ENCODE data around the gene RUNX1. TPM values are rescaled to one million over a fixed set of nuclear protein-coding genes. Genes with fewer than 3 reads are reported as not detected.

Gene RUNX1
- polyA plus RNA-seq, 1 of the 3 experiments (the other 2 are of a cell fraction), result 17.1 TPM

DNA sequence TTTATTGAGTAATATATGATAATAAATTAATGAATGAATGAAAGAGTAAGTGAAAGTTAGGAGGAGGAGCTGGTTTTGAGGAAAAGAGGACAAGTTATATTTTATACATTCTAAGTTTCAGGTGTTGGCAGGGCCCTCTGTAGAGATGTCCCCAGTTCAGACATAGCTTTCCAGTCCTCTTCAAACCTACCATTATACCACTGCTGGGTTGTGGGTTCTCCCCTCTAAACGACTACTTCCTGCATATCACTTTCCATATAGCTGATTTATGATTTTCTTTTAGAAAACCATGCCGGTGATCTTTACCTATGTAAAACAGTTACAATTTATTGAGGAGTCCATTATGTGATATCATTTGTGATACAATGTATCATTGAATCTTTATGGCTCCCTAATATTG, 116.9 kb downstream of the RUNX1 start:
- H3K4me2 ChIP-seq, result no peak overlapping the region
- CTCF ChIA-PET, result interaction anchor here (1.1 kb wide), 1 partner anchor 187 kb away, joined by 3 read pairs; no protein-coding TSS in a partner anchor
- no peaks in the 10 kb centered on the region for H3K27me3 ChIP-seq (ENCODE audit: insufficient read depth)
- no peak for DNase-seq
- no peak overlapping the region for H3K4me3 ChIP-seq (ENCODE audit: low read depth in 2 of 2, low read length in 1 of 2)
- no peak overlapping the region for H3K27ac ChIP-seq (ENCODE audit: low read depth in 2 of 2, low read length in 1 of 2)
- no peaks in the 10 kb centered on the region for H3K9me2 ChIP-seq
- no peak overlapping the region for H3K9ac ChIP-seq
- H4K20me1 ChIP-seq (ENCODE audit: insufficient read depth), result no peaks in the 10 kb centered on the region
- no peaks in the 10 kb centered on the region for H3K36me3 ChIP-seq (replicated peaks in 1 of 2; ENCODE audit: control insufficient read depth in 1 of 2, insufficient read depth in 2 of 2, low read length in 1 of 2)
- no peaks in the 10 kb centered on the region for H3K9me3 ChIP-seq
- POLR2A ChIA-PET, result no interaction called here
- WGBS (ENCODE audit: low lambda C conversion rate), result 84% methylated on average over 2 of the region's 2 CpGs
- H2AFZ ChIP-seq (ENCODE audit: low read depth), result no peak overlapping the region
- peaks cover 5% of the 10 kb centered on the region for H3F3A ChIP-seq (replicated peaks; ENCODE audit: insufficient read depth)
- H3K79me2 ChIP-seq (ENCODE audit: insufficient read depth), result no peaks in the 10 kb centered on the region
- TF ChIP-seq FOXM1 (IDR thresholded peaks at IDR 0.05; ENCODE audit: low read depth), result no peak
- no peak for TF ChIP-seq EZH2phosphoT487 (IDR thresholded peaks at IDR 0.05; ENCODE audit: borderline replicate concordance, low read depth)
- H3K4me1 ChIP-seq (ENCODE audit: control insufficient read depth in 1 of 2, insufficient read depth in 2 of 2, low read depth in 1 of 2, low read length in 1 of 2), result peaks cover 0 to 3% of the 10 kb centered on the region in 2 experiments; a peak in 1 of 4 replicates

DNA sequence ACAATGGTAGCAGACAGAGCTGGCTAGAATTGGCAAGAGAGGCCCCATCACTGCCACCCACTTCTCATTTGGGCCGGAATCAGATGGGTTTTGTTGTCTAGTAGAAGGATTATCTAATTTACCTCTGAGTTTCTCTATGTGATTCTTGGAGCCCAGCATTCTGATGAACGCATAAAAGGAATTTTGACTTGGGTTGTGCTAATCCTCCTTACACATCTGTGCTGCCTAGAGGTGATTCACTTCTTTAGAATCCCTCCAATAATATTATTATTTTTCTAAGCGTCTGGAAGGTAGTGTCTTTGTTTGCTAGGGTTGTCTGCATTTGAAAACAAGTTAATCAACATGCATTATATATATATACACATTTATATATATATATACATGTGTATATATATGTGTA, 118.1 kb downstream of the RUNX1 start:
- Histone ChIP-seq H3K4me1 (ENCODE audit: control insufficient read depth in 1 of 2, insufficient read depth in 2 of 2, low read depth in 1 of 2, low read length in 1 of 2) (no peaks in the 10 kb centered on the region), H3F3A (replicated peaks; ENCODE audit: insufficient read depth) (peaks cover 5% of the 10 kb centered on the region), H3K9me3 (no peaks in the 10 kb centered on the region), H3K4me2 (no peak overlapping the region), H3K4me3 (ENCODE audit: low read depth in 2 of 2, low read length in 1 of 2) (no peak overlapping the region), H3K9ac (no peak overlapping the region), H4K20me1 (ENCODE audit: insufficient read depth) (no peaks in the 10 kb centered on the region), H3K9me2 (no peaks in the 10 kb centered on the region), H3K79me2 (ENCODE audit: insufficient read depth) (no peaks in the 10 kb centered on the region), H2AFZ (ENCODE audit: low read depth) (no peak overlapping the region), H3K27ac (ENCODE audit: low read depth in 2 of 2, low read length in 1 of 2) (no peak overlapping the region), H3K27me3 (ENCODE audit: insufficient read depth) (no peaks in the 10 kb centered on the region), H3K36me3 (replicated peaks in 1 of 2; ENCODE audit: control insufficient read depth in 1 of 2, insufficient read depth in 2 of 2, low read length in 1 of 2) (no peaks in the 10 kb centered on the region)
- DNase-seq, result no peak
- ChIA-PET POLR2A (no interaction called here), CTCF (no interaction called here)
- 39% methylated on average over 3 of the region's 3 CpGs for WGBS (ENCODE audit: low lambda C conversion rate)
- no peak for TF ChIP-seq SMC3 (IDR thresholded peaks at IDR 0.05; ENCODE audit: low read depth, low read length)
- TF ChIP-seq, protein P1, sequence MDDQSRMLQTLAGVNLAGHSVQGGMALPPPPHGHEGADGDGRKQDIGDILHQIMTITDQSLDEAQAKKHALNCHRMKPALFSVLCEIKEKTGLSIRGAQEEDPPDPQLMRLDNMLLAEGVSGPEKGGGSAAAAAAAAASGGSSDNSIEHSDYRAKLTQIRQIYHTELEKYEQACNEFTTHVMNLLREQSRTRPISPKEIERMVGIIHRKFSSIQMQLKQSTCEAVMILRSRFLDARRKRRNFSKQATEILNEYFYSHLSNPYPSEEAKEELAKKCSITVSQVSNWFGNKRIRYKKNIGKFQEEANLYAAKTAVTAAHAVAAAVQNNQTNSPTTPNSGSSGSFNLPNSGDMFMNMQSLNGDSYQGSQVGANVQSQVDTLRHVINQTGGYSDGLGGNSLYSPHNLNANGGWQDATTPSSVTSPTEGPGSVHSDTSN (IDR thresholded peaks at IDR 0.05), result no peak
- TF ChIP-seq, protein P2, sequence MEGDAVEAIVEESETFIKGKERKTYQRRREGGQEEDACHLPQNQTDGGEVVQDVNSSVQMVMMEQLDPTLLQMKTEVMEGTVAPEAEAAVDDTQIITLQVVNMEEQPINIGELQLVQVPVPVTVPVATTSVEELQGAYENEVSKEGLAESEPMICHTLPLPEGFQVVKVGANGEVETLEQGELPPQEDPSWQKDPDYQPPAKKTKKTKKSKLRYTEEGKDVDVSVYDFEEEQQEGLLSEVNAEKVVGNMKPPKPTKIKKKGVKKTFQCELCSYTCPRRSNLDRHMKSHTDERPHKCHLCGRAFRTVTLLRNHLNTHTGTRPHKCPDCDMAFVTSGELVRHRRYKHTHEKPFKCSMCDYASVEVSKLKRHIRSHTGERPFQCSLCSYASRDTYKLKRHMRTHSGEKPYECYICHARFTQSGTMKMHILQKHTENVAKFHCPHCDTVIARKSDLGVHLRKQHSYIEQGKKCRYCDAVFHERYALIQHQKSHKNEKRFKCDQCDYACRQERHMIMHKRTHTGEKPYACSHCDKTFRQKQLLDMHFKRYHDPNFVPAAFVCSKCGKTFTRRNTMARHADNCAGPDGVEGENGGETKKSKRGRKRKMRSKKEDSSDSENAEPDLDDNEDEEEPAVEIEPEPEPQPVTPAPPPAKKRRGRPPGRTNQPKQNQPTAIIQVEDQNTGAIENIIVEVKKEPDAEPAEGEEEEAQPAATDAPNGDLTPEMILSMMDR (IDR thresholded peaks at IDR 0.05), result no peak
- TF ChIP-seq FOXJ3 (CRISPR knock-in tag; IDR thresholded peaks at IDR 0.05), result no peak
- no peak for TF ChIP-seq JUND (IDR thresholded peaks at IDR 0.05)
- TF ChIP-seq TEAD4 (IDR thresholded peaks at IDR 0.05; ENCODE audit: borderline replicate concordance, insufficient read depth), result no peak
- TF ChIP-seq, protein P3, sequence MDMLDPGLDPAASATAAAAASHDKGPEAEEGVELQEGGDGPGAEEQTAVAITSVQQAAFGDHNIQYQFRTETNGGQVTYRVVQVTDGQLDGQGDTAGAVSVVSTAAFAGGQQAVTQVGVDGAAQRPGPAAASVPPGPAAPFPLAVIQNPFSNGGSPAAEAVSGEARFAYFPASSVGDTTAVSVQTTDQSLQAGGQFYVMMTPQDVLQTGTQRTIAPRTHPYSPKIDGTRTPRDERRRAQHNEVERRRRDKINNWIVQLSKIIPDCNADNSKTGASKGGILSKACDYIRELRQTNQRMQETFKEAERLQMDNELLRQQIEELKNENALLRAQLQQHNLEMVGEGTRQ (IDR thresholded peaks at IDR 0.05; ENCODE audit: borderline replicate concordance, low read depth, low read length), result no peak
- no peak for TF ChIP-seq ELF1 (IDR thresholded peaks at IDR 0.05)
- no peak for TF ChIP-seq EZH2phosphoT487 (IDR thresholded peaks at IDR 0.05; ENCODE audit: borderline replicate concordance, low read depth)
- no peak for TF ChIP-seq RXRA (IDR thresholded peaks at IDR 0.05; ENCODE audit: borderline replicate concordance, low read depth)
- TF ChIP-seq, protein P4, sequence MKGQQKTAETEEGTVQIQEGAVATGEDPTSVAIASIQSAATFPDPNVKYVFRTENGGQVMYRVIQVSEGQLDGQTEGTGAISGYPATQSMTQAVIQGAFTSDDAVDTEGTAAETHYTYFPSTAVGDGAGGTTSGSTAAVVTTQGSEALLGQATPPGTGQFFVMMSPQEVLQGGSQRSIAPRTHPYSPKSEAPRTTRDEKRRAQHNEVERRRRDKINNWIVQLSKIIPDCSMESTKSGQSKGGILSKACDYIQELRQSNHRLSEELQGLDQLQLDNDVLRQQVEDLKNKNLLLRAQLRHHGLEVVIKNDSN (IDR thresholded peaks at IDR 0.05; ENCODE audit: borderline replicate concordance, low read depth), result no peak
- TF ChIP-seq EP300 (IDR thresholded peaks at IDR 0.05; ENCODE audit: borderline replicate concordance in 1 of 2, low read depth in 1 of 2, low read length in 1 of 2), result no peak
- TF ChIP-seq, protein P5, sequence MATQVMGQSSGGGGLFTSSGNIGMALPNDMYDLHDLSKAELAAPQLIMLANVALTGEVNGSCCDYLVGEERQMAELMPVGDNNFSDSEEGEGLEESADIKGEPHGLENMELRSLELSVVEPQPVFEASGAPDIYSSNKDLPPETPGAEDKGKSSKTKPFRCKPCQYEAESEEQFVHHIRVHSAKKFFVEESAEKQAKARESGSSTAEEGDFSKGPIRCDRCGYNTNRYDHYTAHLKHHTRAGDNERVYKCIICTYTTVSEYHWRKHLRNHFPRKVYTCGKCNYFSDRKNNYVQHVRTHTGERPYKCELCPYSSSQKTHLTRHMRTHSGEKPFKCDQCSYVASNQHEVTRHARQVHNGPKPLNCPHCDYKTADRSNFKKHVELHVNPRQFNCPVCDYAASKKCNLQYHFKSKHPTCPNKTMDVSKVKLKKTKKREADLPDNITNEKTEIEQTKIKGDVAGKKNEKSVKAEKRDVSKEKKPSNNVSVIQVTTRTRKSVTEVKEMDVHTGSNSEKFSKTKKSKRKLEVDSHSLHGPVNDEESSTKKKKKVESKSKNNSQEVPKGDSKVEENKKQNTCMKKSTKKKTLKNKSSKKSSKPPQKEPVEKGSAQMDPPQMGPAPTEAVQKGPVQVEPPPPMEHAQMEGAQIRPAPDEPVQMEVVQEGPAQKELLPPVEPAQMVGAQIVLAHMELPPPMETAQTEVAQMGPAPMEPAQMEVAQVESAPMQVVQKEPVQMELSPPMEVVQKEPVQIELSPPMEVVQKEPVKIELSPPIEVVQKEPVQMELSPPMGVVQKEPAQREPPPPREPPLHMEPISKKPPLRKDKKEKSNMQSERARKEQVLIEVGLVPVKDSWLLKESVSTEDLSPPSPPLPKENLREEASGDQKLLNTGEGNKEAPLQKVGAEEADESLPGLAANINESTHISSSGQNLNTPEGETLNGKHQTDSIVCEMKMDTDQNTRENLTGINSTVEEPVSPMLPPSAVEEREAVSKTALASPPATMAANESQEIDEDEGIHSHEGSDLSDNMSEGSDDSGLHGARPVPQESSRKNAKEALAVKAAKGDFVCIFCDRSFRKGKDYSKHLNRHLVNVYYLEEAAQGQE (IDR thresholded peaks at IDR 0.05; ENCODE audit: low read depth, low read length), result no peak
- TF ChIP-seq NFIC (IDR thresholded peaks at IDR 0.05; ENCODE audit: borderline replicate concordance), result no peak
- TF ChIP-seq, protein P6, sequence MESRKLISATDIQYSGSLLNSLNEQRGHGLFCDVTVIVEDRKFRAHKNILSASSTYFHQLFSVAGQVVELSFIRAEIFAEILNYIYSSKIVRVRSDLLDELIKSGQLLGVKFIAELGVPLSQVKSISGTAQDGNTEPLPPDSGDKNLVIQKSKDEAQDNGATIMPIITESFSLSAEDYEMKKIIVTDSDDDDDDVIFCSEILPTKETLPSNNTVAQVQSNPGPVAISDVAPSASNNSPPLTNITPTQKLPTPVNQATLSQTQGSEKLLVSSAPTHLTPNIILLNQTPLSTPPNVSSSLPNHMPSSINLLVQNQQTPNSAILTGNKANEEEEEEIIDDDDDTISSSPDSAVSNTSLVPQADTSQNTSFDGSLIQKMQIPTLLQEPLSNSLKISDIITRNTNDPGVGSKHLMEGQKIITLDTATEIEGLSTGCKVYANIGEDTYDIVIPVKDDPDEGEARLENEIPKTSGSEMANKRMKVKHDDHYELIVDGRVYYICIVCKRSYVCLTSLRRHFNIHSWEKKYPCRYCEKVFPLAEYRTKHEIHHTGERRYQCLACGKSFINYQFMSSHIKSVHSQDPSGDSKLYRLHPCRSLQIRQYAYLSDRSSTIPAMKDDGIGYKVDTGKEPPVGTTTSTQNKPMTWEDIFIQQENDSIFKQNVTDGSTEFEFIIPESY (IDR thresholded peaks at IDR 0.05; ENCODE audit: borderline replicate concordance, low read depth), result no peak
- TF ChIP-seq FOSL2 (IDR thresholded peaks at IDR 0.05; ENCODE audit: borderline replicate concordance, low read depth), result no peak
- no peak for TF ChIP-seq RAD21 (IDR thresholded peaks at IDR 0.05; ENCODE audit: low read length)
